IPS-NIHi7 (cell line): ENCODE measurements around the gene TCF7.

Source experiments
- DNase-seq: peaks from one replicate; pipeline ENCODE4 v3.0.0; 2012; ENCODE audit warnings: mixed read lengths; ENCODE audit errors: extremely low spot score

TCF7 gene

DNA sequence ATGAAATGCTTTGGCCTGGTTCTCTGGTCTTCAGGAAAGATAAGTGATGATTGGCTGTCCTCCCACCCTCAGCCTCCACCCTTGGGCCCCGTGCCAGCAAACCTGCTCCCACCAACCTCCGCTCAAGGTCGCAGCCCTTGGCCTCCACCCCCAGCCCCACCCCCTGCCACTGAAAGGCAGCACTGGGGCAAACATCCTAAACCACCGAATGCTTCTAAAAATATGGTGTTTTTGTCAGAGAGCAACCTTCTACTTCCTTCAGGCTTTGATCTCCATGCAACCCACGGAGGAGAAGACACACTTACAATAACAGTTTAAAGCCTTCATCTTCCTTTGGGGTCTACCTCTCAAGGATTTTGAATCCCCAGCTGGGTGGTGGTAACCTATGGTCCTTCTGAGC lies 24.0 kb upstream of the TCF7 start:
- no peak for DNase-seq

DNA sequence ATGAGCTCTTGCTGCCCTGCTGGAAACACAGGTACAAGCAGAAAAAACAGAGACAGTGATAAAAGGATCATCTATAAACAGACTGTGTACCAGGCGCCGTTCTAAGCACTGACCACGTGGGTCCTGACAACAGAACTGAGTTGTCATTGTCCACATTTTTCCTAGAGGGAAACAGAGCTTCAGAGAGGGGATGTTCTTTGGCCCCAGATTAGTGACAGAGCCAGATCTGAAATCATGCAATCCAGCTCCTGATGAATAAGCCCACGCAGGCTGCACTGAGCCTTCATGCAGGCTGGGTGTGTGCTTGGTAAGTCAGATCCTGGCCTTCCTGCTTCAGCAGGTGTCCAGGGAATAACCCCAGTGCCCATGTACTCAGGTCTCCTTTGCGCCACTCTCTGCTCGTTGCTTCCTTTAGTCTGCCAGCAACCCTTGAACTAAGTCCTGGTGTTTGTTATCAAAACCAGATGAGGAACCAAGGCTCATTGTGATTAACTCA lies 22.8 kb upstream of the TCF7 start:
- DNase-seq, result no peak

DNA sequence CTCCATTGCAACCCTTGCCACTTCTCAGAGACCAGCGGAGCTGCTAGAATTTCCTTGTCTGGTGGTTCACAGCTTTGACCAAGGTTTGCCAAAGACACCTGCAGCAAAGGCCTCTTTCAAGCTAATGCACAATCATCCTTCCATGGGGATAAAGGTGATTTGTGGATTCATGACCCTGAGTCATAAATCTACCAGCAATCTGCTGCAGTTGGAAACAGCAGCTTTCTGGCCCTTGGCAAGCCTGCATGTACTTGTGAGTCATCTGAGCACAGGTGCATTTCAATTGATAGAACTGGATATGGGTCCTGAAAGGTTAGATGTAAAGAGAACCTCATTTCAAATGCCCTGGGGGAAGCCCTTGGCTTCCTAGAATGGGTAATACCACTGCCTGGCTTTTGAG lies 21.6 kb upstream of the TCF7 start:
- DNase-seq, result no peak

DNA sequence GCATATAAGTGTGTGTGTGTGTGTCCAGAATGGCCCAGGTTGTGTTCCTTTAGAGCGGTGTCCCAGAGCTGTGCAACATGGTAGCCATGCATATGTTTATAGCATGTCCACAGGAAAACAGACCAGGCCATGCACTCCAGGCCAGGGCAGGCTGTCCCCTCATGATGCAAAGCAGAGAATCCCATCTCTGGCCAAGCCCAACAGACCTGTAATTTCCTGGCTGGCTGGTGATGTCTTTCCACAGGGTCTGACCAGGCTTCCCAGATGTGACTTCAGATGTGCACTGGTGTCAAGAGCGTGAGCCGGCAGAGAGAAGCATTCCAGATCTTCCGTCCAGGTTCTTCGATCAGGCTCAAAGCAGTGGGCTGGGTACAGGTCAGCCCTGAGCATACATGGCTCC lies 21.1 kb upstream of the TCF7 start:
- no peak for DNase-seq

DNA sequence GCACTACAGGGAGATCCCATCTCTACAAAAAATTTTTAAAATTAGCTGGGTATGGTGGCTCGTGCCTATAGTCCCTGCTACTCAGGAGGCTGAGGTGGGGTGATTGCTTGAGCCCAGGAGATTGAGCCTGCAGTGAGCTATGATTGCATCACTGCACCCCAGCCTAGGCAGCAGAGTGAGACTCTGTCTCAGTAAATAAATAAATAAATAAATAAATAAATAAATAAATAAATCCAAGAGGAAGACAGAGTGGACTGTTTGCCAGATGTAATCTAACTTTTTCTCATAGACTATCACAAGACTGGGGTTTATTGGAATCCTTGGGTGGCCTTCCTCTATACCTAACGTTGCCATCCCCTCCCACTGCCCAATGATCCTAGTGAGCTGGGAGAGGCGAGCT lies 19.2 kb upstream of the TCF7 start:
- DNase-seq, result no peak

DNA sequence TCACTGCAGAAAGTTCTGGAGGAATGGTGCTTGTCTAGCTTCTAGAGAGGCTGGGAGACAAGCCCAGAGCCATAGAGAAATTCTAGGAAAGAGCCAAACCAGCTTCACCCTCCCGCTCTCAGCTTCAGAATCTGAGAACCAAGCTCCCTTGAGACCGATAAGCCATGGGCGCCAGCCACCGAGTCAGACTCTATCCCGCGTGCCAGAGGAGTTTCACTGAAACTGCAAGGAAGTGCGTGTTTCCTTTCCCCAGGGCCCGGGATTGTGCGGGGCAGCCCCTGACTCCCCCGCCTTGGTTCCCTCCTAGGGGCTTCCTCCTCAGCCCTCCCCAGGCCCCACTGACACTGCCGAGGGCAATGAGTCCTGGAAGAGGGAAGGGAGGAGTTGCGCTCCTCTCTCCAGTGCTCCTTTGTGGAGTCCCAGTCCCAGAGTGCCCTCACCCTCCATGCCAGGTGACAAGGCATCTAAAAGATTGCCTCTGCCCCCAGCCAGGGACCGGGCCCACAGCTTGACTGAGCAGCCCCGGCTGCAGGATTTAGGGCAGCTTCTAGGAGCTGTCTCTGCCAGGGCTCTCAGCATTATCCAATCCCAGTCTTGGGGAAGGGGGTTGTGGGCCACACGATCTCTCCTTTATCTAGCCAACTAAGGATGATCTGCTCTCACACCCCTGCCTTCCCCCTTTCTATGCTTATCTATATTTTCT lies 18.4 kb upstream of the TCF7 start:
- no peak for DNase-seq

DNA sequence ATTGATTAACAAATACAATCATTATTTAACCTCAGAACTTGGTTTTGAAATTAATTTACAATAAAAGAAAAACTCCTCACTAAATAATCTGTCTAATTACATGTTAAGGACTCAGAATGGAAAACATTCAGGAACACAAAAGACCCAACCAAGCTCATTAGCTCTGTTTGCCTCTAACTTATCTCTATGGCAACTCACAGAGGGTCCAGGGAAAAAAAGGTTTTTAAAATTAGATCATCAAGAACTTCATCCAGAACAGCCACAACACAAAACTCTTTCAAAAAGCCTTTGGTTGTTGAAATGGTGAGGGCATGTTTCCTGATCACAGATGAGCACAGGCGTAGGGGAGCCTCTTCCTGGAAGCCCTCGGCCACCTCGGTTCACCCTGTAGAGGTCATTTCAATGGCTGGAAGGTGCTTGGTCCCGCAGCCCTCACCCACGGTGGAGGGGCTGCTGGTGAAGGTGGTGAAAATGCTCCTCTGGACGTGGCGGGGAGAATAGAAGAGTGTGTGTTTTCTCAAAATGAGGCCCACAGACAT lies 17.2 kb upstream of the TCF7 start:
- no peak for DNase-seq

DNA sequence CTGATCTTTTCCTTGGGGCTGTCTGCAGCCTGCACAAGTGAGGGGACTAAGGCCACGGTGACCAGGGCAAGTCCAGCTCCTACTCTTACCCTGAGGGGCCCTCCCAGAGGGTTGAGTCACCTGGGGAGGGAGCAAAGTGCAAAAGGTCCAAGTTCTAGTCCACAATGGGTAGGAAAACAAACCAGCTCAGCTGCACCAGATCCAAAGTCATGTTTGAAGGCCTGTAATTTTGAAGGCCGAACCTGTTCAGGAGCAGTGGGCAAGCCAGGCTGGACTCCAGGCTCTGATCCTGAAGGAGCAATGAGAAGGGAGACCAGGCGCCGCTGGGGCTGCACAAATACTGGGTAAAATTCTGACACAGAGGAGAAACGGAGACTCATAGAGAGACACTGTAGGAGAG lies 15.8 kb upstream of the TCF7 start:
- no peak for DNase-seq

DNA sequence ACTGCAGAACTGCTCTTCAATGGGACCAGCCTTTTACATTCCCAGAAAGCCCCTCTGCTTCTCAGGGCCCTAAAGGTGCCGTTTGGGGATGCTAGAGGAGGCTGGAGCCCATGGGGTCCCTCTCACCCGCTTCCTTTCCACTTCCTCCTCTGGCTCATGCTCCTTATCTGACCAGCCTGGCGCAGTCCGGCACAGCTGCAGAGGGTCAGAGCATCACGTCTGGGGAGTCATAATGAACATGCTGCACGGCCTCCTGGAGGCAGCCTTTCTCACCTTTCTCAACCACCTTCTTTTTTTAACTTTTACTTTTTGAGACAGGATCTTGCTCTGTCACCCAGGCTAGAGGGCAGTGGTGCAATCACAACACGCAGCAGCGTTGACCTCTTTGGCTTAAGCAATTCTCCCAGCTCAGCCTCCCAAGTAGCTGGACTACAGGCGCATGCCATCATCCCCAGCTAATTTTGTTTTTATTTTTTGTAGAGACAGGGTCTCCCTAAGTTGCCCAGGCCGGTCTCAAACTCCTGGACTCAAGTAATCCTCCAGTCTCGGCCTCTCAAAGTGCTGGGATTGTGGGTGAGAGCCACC lies 15.1 kb upstream of the TCF7 start:
- no peak for DNase-seq

DNA sequence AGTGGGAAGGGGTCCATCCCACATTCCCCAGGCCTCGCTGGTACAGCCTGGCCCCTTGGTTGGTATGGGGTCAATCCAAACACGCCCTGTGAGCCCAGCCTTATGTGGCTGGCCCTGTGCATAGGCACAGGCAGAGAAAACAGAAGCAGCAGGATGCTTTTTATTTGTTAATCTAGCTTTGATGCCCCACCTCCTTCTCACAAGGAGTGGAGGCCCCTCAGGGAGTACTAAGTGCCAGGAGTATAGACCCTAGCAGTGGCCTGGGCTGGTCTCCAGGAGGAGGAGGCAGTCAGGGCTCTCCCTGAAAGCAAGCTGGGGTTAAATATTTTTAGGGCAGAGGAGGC lies 14.6 kb upstream of the TCF7 start:
- peak; percentile 54 for DNase-seq

DNA sequence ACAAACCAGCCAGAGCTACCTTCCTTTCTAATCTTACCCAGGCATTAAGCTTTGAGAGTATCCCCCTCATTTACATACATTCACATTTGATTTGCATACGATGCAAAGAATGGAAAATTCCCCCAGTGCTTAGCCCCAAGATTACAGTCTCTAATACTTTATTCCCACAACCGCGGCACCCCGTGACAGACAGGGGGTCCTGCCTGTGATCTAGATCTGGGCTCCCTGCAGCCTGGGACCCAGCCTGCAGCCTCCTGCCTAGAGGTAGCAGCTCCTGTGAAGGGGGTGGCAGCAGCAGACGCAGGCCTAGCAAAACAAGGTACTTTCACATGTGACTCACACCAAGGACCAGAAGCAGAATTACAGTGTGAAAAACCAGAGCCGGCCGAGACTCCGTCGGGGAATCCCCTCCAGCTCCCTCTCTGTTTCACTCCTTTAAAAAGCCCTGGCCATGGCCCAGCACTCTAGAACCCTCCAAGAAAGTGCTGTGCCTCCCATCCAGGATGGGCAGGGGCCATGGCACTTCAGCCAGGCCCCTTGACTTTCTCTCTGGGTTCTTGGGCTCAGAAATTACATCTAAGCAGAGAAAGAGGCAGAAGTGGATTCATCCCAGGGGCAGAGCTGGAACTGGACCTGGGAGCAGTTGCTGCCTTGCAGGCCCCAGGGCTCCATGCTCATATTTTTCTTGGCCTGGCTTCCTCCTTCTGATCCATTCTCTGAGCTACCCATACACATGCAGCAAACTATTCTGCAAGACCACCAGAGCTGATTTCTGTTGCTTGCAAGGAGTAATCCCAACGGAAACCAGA lies 14.0 kb upstream of the TCF7 start:
- peak; percentile 73 for DNase-seq

DNA sequence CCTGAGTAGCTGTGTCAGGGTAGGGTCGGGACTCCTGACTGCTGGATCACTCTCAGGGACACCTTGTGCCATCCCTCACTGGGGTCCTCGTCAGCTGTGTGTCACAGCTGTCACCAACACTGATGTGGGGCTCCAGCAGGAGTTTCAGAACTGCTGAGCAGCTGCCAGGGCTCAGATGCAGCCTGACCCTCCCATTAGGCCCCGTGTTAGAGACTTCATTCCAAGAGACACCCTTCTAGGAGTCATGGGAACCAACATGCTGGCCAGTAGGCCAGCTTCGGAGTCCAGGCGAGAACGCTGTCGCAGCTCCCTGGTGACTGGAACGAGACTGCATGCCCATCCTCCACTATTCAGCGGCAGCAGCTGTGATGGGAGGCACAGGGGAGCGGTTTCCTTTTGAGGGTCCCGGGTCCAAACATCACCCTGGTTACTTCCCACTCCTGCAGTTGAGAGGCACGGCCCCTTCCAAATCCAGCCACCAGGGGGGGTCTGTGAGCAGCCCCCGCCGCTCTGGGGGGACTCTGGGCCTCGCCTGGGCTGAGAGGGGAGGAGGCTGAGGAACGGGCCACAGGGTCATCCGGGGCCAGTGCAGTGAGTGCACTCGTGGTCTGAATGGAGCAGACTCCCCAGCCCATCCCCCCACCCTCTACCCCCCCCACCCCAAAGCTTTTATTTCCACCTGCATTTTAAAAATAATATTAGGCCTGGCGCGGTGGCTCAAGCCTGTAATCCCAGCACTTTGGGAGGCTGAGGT lies 12.6 kb upstream of the TCF7 start:
- peak; percentile 86 for DNase-seq

DNA sequence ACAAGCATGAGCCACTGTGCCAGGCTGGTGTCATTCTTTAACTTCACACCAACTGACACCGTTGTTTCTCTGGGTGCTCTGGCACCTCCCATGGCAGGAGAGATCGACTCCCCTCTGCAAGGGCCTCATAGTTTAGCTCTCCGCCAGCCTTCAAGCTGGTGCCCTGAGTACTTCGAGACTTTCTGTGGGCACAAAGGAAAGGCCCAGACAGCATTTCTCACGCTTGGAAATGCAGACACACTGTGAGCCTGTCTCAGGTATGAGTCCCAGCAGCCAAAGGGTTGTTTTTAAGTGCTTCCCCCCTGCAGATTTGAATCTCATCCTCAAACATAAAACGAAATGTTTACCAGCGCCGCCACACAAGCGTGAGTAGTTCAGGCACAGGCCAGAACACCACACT lies 11.1 kb upstream of the TCF7 start:
- no peak for DNase-seq

DNA sequence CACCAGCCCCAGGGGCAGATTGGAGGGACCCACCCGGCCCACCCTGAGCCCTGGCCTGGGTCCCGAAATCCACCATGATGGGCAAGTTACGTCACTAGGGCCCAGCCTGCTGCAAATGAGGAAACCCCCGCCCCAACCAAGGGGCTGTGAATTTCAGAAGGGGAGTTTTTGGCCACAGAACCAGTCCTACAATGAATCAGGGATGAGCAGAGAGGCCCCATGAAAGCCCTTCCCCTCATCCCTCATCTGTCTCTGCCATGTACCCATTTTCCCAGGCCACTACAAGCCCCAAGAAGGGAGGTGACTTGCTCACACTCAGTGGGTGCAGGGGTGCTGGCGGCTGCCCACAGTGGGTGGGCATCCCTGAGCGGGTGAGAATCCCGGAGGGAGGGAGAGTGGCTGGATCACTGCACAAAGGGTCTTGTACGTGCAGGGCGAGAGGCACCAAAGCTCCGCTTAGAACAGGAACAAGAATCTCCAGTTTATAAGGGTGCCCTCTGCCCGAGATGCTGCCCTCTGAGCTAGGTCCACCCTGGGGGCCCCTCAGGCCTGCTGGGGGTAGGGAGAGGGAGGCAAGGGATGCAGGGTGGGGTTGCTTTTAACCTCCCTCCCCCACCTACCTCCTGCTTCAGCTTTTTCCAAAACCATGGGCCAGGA lies 10.4 kb upstream of the TCF7 start:
- DNase-seq, result no peak

DNA sequence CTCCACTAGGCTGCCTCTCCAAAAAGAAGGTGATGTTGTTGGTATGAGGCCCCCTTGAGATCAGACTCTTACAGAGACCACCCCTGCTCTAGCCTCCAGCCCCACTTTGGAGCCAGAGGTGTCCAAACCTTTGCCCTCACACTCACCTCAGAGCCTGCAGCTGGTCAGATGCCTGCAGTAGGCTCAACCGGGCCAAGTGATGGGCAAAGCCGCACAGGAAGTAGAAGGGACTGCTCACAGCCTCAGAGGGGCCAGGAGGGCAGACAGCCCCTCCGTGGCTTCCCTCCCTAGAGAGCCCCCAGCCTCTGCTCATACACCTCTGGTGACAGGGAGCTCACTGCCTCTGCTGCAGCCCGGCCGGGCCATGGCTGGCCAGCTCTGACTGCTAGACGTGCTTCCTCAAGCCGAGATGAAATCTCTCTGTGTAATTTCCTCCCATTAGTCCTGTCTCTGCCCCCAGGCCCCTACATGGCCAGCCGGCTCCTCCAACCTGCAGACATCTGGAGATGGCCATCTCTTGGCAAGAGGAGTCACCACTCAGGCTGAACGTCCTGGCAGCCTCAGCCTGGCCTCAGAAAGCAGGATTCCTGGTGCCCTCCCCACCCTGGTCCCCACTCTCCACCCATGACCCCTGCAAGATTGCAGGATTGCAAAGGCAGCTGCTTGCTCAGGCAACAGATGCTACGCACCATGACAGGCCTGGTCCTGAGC lies 7.3 kb upstream of the TCF7 start:
- no peak for DNase-seq

DNA sequence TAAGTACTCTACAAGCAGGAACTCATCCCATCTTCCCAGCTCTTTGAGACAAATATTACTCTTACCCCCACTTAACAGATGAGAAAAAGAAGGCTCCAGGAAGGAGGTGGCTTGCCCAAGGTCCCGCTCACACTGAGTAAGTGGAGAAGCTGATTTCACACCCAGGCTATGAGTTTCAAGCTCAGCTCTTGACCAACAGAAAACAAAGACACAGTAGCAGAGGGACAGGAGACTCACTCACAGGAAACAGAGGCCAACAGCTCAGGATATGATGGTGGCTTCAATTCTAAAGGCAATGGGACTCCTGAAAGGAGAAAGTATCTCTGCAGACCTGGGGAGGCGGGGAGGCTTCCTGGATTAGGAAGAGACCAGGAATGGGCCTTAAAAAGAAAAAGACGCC lies 6.7 kb upstream of the TCF7 start:
- DNase-seq, result no peak

DNA sequence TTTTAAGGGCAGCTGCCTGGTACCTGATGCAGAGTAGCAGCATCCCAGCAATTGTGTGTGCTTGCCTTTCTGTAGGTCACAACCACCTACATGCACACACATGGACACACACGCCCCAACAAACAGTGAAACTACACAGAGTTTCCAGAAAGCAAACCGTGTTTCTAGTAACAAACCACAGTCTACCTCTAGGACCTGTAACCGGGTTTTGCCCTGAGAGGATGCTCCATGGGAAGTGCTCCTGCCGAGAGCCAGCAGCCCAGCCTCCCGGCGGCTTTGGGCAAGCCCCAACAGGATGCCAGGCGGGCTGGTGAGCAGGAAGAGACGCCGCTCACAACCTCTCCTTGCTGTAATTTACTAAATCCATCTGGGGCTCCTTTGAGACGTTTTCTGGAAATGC lies 4.1 kb upstream of the TCF7 start:
- no peak for DNase-seq

DNA sequence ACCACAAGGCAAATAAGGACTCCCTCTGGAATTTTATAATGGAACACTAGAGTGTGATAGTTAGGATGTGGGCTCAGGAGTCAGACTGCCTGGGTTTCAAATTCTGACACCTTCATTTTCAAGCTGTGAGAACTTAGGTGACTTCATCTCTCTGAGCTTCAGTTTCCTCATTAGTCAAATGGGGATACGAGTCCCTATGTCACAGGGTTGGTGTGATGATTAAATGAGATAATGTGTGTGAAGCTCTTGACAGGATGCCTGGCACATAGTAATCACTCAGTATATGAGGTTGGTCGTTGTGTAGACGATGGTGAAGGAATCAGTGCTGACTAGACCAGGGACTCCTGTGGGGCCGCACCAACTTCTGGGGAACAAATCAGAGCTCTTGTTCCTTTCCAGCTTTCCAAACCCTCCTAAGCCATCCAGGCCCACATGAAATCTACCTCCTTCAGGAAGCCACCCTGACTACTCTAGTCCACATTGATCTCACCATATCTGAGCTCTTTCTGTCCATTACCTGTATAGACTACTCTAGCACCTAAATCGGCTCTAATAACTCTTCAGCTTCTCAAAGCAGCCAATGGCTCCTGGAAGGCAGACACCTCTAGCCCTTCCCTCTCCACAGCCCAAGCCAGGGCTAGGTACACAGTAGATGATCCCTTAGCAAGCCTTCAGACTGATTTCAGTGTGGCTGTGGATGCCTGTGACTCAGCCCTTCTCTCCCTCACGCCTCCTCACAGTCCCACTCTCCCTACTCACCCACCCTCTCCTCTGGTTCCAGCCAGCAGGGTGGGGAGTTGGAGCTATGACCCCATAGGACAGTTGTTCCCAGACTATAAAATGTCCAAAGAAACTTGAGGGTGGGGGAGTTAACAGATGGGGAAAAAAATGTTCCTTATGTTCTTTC lies 2.5 kb upstream of the TCF7 start:
- no peak for DNase-seq

DNA sequence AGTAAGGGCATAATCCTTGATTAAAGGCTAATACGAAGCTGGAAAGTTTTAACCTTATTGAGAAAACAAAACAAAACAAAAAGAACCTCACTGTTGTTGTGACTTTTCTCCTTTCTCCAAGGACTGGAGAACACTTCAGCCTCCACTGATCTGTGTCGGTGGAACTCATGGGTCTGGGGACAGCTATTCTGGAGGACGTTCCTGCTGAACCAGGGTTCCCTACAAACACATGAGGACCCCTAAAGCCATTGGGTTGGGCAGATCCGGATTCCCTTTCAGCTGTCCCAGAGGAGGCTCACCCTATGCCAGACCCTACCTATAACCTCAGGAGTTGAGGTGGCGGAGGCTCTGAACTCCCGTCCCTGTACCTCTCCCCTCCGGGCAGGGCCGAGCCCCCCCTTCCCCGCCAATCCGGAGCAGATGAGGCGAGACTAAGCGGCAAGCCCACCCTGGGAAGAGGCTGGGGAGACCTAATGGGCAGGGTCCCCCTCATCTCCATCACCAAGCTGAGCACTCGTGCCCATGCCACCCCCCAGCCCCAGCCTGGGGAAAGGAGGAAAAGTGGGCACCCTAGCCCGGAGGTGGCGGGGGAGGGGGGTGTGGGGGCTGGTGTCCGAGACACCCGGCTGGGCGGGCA lies 1.6 kb upstream of the TCF7 start:
- no peak for DNase-seq
